Measurements from ENCODE around the gene FUCA1. TPM values are rescaled to one million over a fixed set of nuclear protein-coding genes. Genes with fewer than 3 reads are reported as not detected.
"Not testable (repeated sequence)": the region's sequence is repeated elsewhere in the genome, so short reads cannot be mapped to it uniquely, and the experiment has no call there.

FUCA1 gene
- total and polyA plus RNA-seq, 10 of the 15 experiments (the other 5 are each of a cell fraction or from before 2014, with no cell fraction given): 33.3 to 117 (median 52.6) TPM

DNA sequence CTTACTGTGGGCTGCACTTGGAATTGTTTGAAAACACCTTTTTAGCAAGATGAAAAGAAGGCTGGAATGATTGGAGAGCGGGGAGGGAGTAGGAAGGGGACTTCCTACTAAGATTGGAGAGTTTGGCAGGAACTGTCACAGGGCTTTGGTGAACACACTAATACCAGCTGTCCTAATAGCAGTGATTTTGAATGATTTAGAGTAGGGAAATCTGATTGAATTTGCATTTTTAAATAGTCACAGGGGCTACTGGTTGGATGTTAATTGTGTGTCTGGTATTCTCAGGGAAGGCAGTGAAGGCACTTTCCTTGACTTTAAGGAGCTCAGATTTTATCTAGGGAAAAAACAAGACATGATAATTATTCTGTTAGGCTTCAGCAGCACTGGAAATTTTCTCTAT is 40.4 kb downstream of the FUCA1 start:
- intact Hi-C loops (cut with micrococcal nuclease; ENCODE audit: unreplicated experiment) (no loop called here), in situ Hi-C loops (cut with MboI) (no loop called here)
- Histone ChIP-seq H3K9ac (ENCODE audit: control insufficient read depth, insufficient read depth, low read length) (no peak overlapping the region), H3K36me3 (ENCODE audit: control insufficient read depth in 2 of 2, insufficient read depth in 2 of 2, low read length in 1 of 2) (no peaks in the 10 kb centered on the region), H4K20me1 (ENCODE audit: control insufficient read depth, insufficient read depth) (no peaks in the 10 kb centered on the region), H3K9me3 (replicated peaks; ENCODE audit: control insufficient read depth, insufficient read depth, low read length) (no peaks in the 10 kb centered on the region), H3K4me2 (ENCODE audit: control insufficient read depth, insufficient read depth) (no peak overlapping the region), H2AFZ (ENCODE audit: control insufficient read depth, low read depth, low read length) (no peak overlapping the region), H3K27ac (ENCODE audit: control insufficient read depth, insufficient read depth) (no peak overlapping the region), H3K4me1 (ENCODE audit: control insufficient read depth, insufficient read depth, low read length) (no peaks in the 10 kb centered on the region), H3K27me3 (replicated peaks in 1 of 2; ENCODE audit: control insufficient read depth in 2 of 2, insufficient read depth in 2 of 2, low read length in 1 of 2) (no peaks in the 10 kb centered on the region), H3K4me3 (no peak overlapping the region), H3K79me2 (ENCODE audit: control insufficient read depth, insufficient read depth, low read length) (peaks cover 10% of the 10 kb centered on the region)
- no TSS peak for BruUV-seq (replicated peaks)
- FAIRE-seq: peak; percentile 13
- SMC1A ChIA-PET (ENCODE audit: uncharacterized antibody, unreplicated experiment): interaction anchor here (1.0 to 1.4 kb wide), 3 partner anchors 11 to 21 kb away, joined by 3 read pairs; no protein-coding TSS in a partner anchor
- CTCF ChIA-PET: interaction anchor here (0.7 to 1.1 kb wide), 2 partner anchors 17 to 81 kb away, joined by 3 to 6 read pairs; no protein-coding TSS in a partner anchor
- RAD21 ChIA-PET (ENCODE audit: unreplicated experiment): interaction anchor here (1.6 kb wide), 1 partner anchor 11 kb away, joined by 5 read pairs; no protein-coding TSS in a partner anchor
- TF ChIP-seq CBX5 (IDR thresholded peaks at IDR 0.05; ENCODE audit: low read depth) (no peak), ATF7 (IDR thresholded peaks at IDR 0.05; ENCODE audit: low read depth) (no peak), JUNB (IDR thresholded peaks at IDR 0.05) (no peak), MXI1 (IDR thresholded peaks at IDR 0.05; ENCODE audit: low read depth, low read length) (no peak)
- TF ChIP-seq, protein P1, sequence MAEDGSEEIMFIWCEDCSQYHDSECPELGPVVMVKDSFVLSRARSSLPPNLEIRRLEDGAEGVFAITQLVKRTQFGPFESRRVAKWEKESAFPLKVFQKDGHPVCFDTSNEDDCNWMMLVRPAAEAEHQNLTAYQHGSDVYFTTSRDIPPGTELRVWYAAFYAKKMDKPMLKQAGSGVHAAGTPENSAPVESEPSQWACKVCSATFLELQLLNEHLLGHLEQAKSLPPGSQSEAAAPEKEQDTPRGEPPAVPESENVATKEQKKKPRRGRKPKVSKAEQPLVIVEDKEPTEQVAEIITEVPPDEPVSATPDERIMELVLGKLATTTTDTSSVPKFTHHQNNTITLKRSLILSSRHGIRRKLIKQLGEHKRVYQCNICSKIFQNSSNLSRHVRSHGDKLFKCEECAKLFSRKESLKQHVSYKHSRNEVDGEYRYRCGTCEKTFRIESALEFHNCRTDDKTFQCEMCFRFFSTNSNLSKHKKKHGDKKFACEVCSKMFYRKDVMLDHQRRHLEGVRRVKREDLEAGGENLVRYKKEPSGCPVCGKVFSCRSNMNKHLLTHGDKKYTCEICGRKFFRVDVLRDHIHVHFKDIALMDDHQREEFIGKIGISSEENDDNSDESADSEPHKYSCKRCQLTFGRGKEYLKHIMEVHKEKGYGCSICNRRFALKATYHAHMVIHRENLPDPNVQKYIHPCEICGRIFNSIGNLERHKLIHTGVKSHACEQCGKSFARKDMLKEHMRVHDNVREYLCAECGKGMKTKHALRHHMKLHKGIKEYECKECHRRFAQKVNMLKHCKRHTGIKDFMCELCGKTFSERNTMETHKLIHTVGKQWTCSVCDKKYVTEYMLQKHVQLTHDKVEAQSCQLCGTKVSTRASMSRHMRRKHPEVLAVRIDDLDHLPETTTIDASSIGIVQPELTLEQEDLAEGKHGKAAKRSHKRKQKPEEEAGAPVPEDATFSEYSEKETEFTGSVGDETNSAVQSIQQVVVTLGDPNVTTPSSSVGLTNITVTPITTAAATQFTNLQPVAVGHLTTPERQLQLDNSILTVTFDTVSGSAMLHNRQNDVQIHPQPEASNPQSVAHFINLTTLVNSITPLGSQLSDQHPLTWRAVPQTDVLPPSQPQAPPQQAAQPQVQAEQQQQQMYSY (CRISPR knock-in tag; IDR thresholded peaks at IDR 0.05): no peak
- TF ChIP-seq, protein P2, sequence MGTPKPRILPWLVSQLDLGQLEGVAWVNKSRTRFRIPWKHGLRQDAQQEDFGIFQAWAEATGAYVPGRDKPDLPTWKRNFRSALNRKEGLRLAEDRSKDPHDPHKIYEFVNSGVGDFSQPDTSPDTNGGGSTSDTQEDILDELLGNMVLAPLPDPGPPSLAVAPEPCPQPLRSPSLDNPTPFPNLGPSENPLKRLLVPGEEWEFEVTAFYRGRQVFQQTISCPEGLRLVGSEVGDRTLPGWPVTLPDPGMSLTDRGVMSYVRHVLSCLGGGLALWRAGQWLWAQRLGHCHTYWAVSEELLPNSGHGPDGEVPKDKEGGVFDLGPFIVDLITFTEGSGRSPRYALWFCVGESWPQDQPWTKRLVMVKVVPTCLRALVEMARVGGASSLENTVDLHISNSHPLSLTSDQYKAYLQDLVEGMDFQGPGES (IDR thresholded peaks at IDR 0.05): no peak
- 93% methylated on average over 1 of the region's 1 CpG for WGBS (ENCODE audit: insufficient coverage, insufficient replicate concordance, low lambda C conversion rate, missing lambda C conversion rate)
- no peak for DNase-seq (ENCODE audit: low read depth, low spot score)
- POLR2A ChIA-PET: interaction anchor here (1.5 kb wide), 1 partner anchor 82 kb away, joined by 3 read pairs; no protein-coding TSS in a partner anchor
- ATAC-seq: no peak

DNA sequence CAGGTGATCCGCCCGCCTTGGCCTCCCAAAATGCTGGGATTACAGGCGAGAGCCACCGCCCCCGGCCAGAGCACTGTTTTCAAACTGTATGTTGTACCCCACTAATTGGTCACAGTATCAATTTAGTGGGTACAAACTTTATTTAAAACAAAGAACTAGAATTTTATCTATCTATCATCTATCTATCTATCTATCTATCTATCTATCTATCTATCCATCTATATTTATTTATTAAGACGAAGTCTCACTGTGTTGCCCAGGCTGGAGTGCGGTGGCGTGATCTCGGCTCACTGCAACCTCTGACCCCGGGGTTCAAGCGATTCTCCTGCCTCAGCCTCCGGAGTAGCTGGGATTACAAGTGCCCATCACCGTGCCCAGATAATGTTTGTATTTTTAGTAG is 41.5 kb downstream of the FUCA1 start:
- H3K9me3 ChIP-seq (replicated peaks; ENCODE audit: control insufficient read depth, insufficient read depth, low read length); DNase-seq (ENCODE audit: low read depth, low spot score); ATAC-seq; in situ Hi-C loops (cut with MboI); BruUV-seq (replicated peaks); H2AFZ ChIP-seq (ENCODE audit: control insufficient read depth, low read depth, low read length); H3K36me3 ChIP-seq (ENCODE audit: control insufficient read depth in 2 of 2, insufficient read depth in 2 of 2, low read length in 1 of 2); H3K27me3 ChIP-seq (replicated peaks in 1 of 2; ENCODE audit: control insufficient read depth in 2 of 2, insufficient read depth in 2 of 2, low read length in 1 of 2); H3K27ac ChIP-seq (ENCODE audit: control insufficient read depth, insufficient read depth); H3K9ac ChIP-seq (ENCODE audit: control insufficient read depth, insufficient read depth, low read length); FAIRE-seq; H3K4me3 ChIP-seq; H3K4me1 ChIP-seq (ENCODE audit: control insufficient read depth, insufficient read depth, low read length); H4K20me1 ChIP-seq (ENCODE audit: control insufficient read depth, insufficient read depth): not testable (repeated sequence)
- CTCF ChIA-PET: interaction anchor here (0.6 to 2.7 kb wide), 3 partner anchors 8 to 90 kb away, joined by 3 to 19 read pairs (median 3); no protein-coding TSS in a partner anchor
- RAD21 ChIA-PET (ENCODE audit: unreplicated experiment): interaction anchor here (1.2 to 2.4 kb wide), 3 partner anchors 63 to 90 kb away, joined by 3 to 9 read pairs (median 6); no protein-coding TSS in a partner anchor
- SMC1A ChIA-PET (ENCODE audit: uncharacterized antibody, unreplicated experiment): interaction anchor here (0.7 to 1.5 kb wide), 4 partner anchors 8 to 83 kb away, joined by 3 to 5 read pairs (median 4); no protein-coding TSS in a partner anchor
- Histone ChIP-seq H3K4me2 (ENCODE audit: control insufficient read depth, insufficient read depth) (peak overlapping the region; percentile 84; the same call in 1 of the 2 replicates), H3K79me2 (ENCODE audit: control insufficient read depth, insufficient read depth, low read length) (peaks cover 10% of the 10 kb centered on the region)
- WGBS (ENCODE audit: insufficient coverage, insufficient replicate concordance, low lambda C conversion rate, missing lambda C conversion rate): over 99% methylated on average over 13 of the region's 13 CpGs
- POLR2A ChIA-PET: interaction anchor here (0.9 to 3.5 kb wide), 3 partner anchors 16 to 84 kb away, joined by 3 to 22 read pairs (median 19); partner anchors contain the start of gene GALE
- intact Hi-C loops (cut with micrococcal nuclease; ENCODE audit: unreplicated experiment): loop anchor here (1.0 kb wide), 1 partner anchor 39 kb away; no protein-coding TSS in a partner anchor
